Measurements from ENCODE around the gene PABPC1L.

The PABPC1L gene

GRCh38 chr20:44973053-44973452 is 63.2 kb downstream of the PABPC1L start:
- no peak overlapping the region for H3K4me3 ChIP-seq (ENCODE audit: low read depth, low read length)
- H3K27ac ChIP-seq (ENCODE audit: extremely low read depth, low read depth, low read length), result no peak overlapping the region
- CTCF ChIA-PET, result no interaction called here
- H3K9me3 ChIP-seq (ENCODE audit: control insufficient read depth, insufficient read depth, low read depth, low read length), result no peaks in the 10 kb centered on the region
- peaks cover 12 to 53% of the 10 kb centered on the region in 2 experiments for H3K36me3 ChIP-seq (ENCODE audit: control insufficient read depth in 2 of 2, insufficient read depth in 1 of 2, low read length in 2 of 2)
- POLR2A ChIA-PET, result no interaction called here
- peaks cover 20% of the 10 kb centered on the region for H3K4me1 ChIP-seq (ENCODE audit: control insufficient read depth, insufficient read depth, low read length)
- no peak for TF ChIP-seq ZNF248 (tag by site-specific recombination; IDR thresholded peaks at IDR 0.05)
- no peak for TF ChIP-seq ZNF37A (tag by site-specific recombination; IDR thresholded peaks at IDR 0.05)
- TF ChIP-seq ZNF121 (tag by site-specific recombination; IDR thresholded peaks at IDR 0.05), result no peak
- TF ChIP-seq ZSCAN4 (tag by site-specific recombination; IDR thresholded peaks at IDR 0.05), result peak; percentile 74; the same call in 1 of the 2 replicates
- no peak for TF ChIP-seq ZBTB11 (tag by site-specific recombination; conservative IDR thresholded peaks at IDR 0.05; ENCODE audit: low read depth)
- TF ChIP-seq ZNF391 (tag by site-specific recombination; IDR thresholded peaks at IDR 0.05; ENCODE audit: borderline replicate concordance, low read depth), result no peak
- TF ChIP-seq ZBTB26 (tag by site-specific recombination; optimal IDR thresholded peaks at IDR 0.05), result no peak
- TF ChIP-seq ZNF157 (tag by site-specific recombination; IDR thresholded peaks at IDR 0.05), result no peak
- no peak for TF ChIP-seq ZNF837 (tag by site-specific recombination; IDR thresholded peaks at IDR 0.05)
- no peak for TF ChIP-seq ZNF660 (tag by site-specific recombination; IDR thresholded peaks at IDR 0.05)
- peak; percentile 67; the same call in 1 of the 2 replicates for TF ChIP-seq BCL11B (tag by site-specific recombination; IDR thresholded peaks at IDR 0.05; ENCODE audit: low read depth)
- 0 out of 2 replicates have a peak, but pooled peaks have one; percentile 36 for TF ChIP-seq ZNF184 (tag by site-specific recombination; IDR thresholded peaks at IDR 0.05)
- TF ChIP-seq ZFP69B (tag by site-specific recombination; IDR thresholded peaks at IDR 0.05), result 0 out of 2 replicates have a peak, but pooled peaks have one; percentile 23
- TF ChIP-seq ZNF26 (tag by site-specific recombination; IDR thresholded peaks at IDR 0.05), result no peak
- TF ChIP-seq KLF7 (tag by site-specific recombination; IDR thresholded peaks at IDR 0.05; ENCODE audit: borderline replicate concordance), result no peak
- TF ChIP-seq ZNF488 (tag by site-specific recombination; IDR thresholded peaks at IDR 0.05), result no peak
- TF ChIP-seq MEIS1 (CRISPR knock-in tag; IDR thresholded peaks at IDR 0.05; ENCODE audit: borderline replicate concordance), result no peak
- TF ChIP-seq ZNF341 (tag by site-specific recombination; IDR thresholded peaks at IDR 0.05; ENCODE audit: low read depth), result no peak
- TF ChIP-seq ZNF654 (tag by site-specific recombination; IDR thresholded peaks at IDR 0.05; ENCODE audit: low read depth), result peak; percentile 3; the same call in 1 of the 2 replicates
- no peak; the same call in 1 of the 2 replicates for TF ChIP-seq ZNF561 (tag by site-specific recombination; IDR thresholded peaks at IDR 0.05; ENCODE audit: borderline replicate concordance)
- no peak for TF ChIP-seq ZNF223 (tag by site-specific recombination; IDR thresholded peaks at IDR 0.05)
- no peak for TF ChIP-seq ZNF239 (tag by site-specific recombination; IDR thresholded peaks at IDR 0.05)
- peak; percentile 48; the same call in 1 of the 2 replicates for TF ChIP-seq ZBTB17 (tag by site-specific recombination; IDR thresholded peaks at IDR 0.05)
- no peak for TF ChIP-seq HOXC10 (CRISPR knock-in tag; IDR thresholded peaks at IDR 0.05)
- no peak for TF ChIP-seq ZNF350 (tag by site-specific recombination; IDR thresholded peaks at IDR 0.05)
- TF ChIP-seq ZEB2 (tag by site-specific recombination; IDR thresholded peaks at IDR 0.05), result peak; percentile 95
- no peak for TF ChIP-seq ZNF202 (tag by site-specific recombination; IDR thresholded peaks at IDR 0.05; ENCODE audit: borderline replicate concordance)
- no peak for TF ChIP-seq ZBTB44 (tag by site-specific recombination; IDR thresholded peaks at IDR 0.05)
- TF ChIP-seq ZBTB21 (tag by site-specific recombination; IDR thresholded peaks at IDR 0.05), result no peak
- no peak for TF ChIP-seq ZNF423 (tag by site-specific recombination; IDR thresholded peaks at IDR 0.05)
- no peak for TF ChIP-seq ZNF596 (tag by site-specific recombination; IDR thresholded peaks at IDR 0.05)
